LNCaP clone FGC (cell line): Measurements from ENCODE around the gene B3GAT2.

Experiments used
- DNase-seq: peaks from one replicate; pipeline ENCODE4 v3.0.0-alpha.2; 2011; ENCODE audit warnings: low read depth
- H3K4me3 ChIP-seq: 2 replicates; pipeline ENCODE4 v1.5.1; 2011; ENCODE audit warnings: mild to moderate bottlenecking, low read depth, low read length, control low read depth
- TF ChIP-seq, protein P1 (sequence below): IDR thresholded peaks from 2 replicates; pipeline ENCODE4 v1.5.1; 2012; ENCODE audit warnings: mild to moderate bottlenecking; ENCODE audit not compliant: control insufficient read depth, insufficient read depth; ENCODE audit errors: extremely low read depth

B3GAT2 gene

DNA sequence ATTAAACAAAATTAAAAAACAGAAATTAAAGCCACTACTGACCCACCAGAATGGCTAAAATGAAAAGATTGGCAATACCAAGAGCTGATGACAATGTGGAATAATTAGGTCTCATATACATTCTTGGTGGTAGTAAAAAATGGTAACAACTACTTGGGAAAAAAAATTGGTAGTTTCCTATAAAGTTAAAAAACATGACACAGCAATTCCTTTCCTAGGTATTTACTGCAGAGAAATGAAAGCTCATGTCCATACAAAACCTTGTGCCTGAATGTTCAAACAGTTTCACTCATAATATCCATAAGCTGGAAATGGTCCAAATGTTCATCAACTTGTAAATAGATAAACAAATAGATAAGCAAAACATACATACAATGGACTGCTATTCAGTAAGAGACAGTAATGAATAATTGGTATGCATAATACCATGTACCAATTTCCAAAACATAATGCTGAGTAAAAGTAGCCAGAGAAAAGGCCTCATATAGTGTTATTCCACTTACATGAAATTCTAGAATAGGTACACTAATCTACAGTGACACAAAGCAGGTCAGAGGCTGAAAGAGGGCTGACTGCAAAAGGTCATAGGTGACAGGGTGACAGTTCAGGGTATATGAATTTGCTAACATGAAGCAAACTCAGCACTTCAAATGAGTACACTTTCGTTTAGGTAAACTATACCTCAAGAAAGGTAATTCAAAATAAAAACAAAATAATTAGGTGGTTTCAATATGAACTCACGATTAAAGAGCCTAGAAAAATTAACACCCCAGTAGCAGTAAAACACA is 53.0 kb downstream of the B3GAT2 start:
- H3K4me3 ChIP-seq: no peak overlapping the region
- TF ChIP-seq, protein P1, sequence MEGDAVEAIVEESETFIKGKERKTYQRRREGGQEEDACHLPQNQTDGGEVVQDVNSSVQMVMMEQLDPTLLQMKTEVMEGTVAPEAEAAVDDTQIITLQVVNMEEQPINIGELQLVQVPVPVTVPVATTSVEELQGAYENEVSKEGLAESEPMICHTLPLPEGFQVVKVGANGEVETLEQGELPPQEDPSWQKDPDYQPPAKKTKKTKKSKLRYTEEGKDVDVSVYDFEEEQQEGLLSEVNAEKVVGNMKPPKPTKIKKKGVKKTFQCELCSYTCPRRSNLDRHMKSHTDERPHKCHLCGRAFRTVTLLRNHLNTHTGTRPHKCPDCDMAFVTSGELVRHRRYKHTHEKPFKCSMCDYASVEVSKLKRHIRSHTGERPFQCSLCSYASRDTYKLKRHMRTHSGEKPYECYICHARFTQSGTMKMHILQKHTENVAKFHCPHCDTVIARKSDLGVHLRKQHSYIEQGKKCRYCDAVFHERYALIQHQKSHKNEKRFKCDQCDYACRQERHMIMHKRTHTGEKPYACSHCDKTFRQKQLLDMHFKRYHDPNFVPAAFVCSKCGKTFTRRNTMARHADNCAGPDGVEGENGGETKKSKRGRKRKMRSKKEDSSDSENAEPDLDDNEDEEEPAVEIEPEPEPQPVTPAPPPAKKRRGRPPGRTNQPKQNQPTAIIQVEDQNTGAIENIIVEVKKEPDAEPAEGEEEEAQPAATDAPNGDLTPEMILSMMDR: no peak
- peak; percentile 7 for DNase-seq

DNA sequence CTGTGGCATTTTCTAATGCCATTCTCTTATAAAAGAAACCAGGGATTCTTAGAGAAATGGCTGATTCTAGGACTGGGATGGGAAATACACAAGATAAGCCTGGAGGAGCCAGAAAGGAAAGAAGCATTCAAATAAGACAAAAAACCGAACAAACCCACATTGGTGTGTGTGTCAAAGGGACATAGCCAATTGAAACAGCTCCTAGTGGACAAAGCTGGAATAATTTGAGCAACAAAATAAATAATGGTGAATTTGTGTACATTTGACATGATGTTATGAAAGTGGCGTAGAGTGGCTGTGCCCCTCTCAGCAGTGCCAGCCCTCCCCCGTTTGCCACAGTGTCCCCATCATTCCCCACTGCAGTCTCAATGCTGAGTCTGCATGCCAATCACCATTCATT is 55.5 kb downstream of the B3GAT2 start:
- DNase-seq: no peak
- TF ChIP-seq, protein P1: peak; percentile 29
- H3K4me3 ChIP-seq: no peak overlapping the region

DNA sequence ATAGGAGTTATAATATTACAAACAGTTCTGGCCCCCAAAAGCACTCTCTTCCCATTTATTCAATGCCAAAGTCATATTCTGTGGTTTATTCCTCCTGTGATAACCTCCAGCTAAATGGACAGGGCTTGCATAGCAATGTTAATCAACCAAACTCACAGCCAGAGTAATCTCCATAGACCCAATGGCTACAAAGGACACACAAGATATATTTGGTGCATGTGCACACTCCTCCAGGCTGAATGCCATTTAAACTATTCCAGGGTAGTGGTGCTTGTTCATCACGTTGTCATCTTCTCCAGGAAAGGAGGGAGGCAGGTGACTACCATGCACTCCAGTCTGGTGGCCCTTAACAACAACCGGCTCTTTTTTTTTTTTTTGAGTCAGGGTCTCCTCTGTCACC is 56.8 kb downstream of the B3GAT2 start:
- TF ChIP-seq, protein P1: no peak
- DNase-seq: no peak
- no peak overlapping the region for H3K4me3 ChIP-seq

DNA sequence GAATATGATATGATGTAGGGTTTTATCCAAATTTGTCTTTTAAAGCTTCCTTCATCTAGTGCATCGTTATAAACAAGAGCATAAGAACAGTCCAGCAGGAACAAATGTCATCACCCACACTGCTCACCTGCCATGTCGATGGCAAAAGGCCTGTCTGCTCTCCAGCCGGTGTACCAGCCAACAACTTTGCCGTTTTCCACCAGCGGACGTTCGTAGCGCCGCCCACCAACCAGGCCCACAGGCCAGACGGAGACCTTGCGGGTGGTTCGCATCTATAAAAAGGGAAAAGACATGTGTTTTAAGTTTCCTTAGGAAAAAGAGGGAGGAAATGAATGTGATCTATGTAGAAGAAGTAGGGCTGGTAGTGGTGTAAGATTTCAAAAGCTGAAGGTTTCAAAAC is 62.9 kb downstream of the B3GAT2 start:
- no peak overlapping the region for H3K4me3 ChIP-seq
- no peak for DNase-seq
- TF ChIP-seq, protein P1: no peak

DNA sequence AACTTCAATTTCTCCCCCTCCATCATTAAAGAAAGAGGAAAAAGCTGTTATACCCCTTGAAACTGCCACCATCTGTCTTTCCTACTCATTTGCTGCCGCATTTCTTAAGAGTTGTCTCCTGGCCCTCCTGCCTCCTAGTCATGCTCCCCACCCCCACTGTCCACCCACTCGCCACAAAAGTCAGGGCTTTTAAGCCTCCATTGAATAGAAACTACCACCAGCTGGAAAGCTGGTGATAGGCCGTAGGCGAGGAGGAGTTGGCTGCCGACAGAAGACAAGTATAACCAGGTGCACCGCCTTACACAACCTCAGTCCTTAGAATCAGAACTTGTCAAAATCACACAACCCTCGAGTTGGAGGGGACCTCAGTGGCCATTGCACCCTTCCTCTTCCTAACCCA is 67.6 kb downstream of the B3GAT2 start:
- no peak overlapping the region for H3K4me3 ChIP-seq
- no peak for DNase-seq
- TF ChIP-seq, protein P1: no peak

DNA sequence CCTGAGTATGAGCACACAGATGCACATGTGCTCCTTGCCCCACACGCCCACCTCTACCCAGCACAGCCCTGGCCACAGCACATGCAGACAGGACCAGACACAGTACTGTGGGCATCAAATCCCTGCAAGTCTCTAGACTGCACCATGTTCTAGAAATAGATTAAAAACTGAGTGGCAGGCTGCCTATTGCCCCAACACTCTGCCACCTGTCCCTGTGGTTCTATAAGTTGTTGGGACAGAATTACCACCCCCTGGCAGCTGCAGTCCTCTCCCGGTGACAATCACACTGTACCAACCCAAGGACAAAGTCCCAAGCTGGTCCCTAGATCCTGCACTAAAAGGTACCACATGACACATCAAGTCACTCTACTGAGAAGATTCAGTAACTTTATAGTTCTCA is 70.2 kb downstream of the B3GAT2 start:
- no peak overlapping the region for H3K4me3 ChIP-seq
- TF ChIP-seq, protein P1: no peak
- DNase-seq: no peak

DNA sequence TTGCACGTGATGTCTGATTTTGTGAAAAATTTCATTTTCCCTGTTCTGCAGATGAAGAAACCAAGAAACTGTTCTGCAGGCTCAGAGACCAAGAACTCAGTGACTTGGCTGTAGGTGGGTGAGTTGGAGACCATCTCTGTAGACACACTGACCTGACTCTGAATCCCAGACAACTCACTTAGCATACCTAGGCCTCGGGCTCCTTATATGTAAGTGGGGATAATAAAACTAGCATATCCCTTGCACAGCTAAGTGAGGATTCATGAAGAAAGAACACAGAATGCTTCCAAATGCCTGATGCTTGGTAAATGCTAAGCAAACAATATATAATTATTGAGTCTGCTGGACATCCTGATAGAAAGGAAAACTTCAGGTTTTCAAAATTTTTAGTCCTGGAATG is 70.8 kb downstream of the B3GAT2 start:
- H3K4me3 ChIP-seq: no peak overlapping the region
- TF ChIP-seq, protein P1: no peak
- no peak for DNase-seq
